SH-SY5Y (cell line): ENCODE data around the gene RXFP4.

ENCODE experiments used
- GATA2 ChIP-seq: IDR thresholded peaks from 2 replicates; pipeline ENCODE4 v1.6.1; 2011; ENCODE audit warnings: mild to moderate bottlenecking, low read depth, low read length
- GATA3 ChIP-seq: IDR thresholded peaks from 2 replicates; pipeline ENCODE4 v1.6.1; 2011; ENCODE audit warnings: low read depth, mild to moderate bottlenecking, low read length, moderate library complexity

DNA sequence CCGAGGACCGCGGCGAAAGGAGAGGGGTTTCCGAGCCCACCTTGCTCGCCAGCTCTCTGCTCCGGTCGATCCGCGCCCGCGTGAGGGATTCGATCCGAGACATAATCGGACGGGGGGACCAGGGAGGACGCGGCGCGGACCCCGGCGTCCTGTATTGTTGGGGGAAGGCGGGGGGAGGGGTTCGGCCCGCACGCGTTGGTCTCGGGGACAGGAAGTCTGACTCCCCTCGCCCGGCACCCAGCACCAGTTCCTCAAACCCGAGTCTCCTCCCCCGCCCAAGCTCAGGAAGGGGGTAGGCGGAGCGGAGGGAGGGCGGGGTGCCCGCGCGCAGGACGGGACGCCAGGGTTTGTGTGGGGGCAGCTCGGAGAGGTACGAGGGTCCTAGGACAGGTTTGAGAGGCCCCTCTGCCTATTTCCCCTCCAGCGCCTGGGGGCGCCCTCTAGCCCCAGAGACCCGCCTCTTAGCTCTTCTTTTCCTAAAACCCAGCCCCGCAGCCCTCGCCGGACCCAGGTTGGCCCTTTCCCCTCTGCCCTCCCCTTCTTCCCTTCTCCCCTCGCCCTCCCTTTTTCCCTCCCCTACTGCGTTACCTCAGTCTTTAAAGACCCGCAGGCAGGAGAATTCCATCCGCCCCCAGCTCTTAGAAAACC is 37.0 kb downstream of the RXFP4 start, which contains the start of gene ARHGEF2:
- TF ChIP-seq GATA2, result no peak
- no peak for TF ChIP-seq GATA3
